GM21381 (cell line): ENCODE measurements around the gene GPR34.
A peak's percentile ranks its signal among the peaks of the same experiment; 100 is the strongest.

ENCODE experiments used
- ATAC-seq: cut with Tn5 transposase; IDR thresholded peaks from one replicate; pipeline ENCODE4 v1.9.1; 2021; ENCODE audit warnings: mild to moderate bottlenecking, moderate library complexity; ENCODE audit not compliant: unreplicated experiment

The GPR34 gene

GRCh38 chrX:41732260-41732659 is 43.5 kb downstream of the GPR34 start:
- no peak for ATAC-seq

GRCh38 chrX:41733939-41734338 is 45.2 kb downstream of the GPR34 start:
- ATAC-seq = peak; percentile 98

GRCh38 chrX:41734530-41734929 is 45.8 kb downstream of the GPR34 start:
- no peak for ATAC-seq

- ATAC-seq = no peak
Measured at GRCh38 chrX:41737065-41737464, 48.3 kb downstream of the GPR34 start.

- no peak for ATAC-seq
Measured at GRCh38 chrX:41739871-41740270, 51.1 kb downstream of the GPR34 start.
